HepG2 (cell line): ENCODE measurements around the gene RTN4. TPM values are rescaled to one million over a fixed set of nuclear protein-coding genes. Genes with fewer than 3 reads are reported as not detected.

Experiments
- ATAC-seq: fragments of 200-7000 bp; cut with Tn5 transposase; 3 replicates; pipeline ENCODE4 v1.9.1; 2020; ENCODE audit warnings: mild to moderate bottlenecking, moderate library complexity
- BruUV-seq: library from RNA; stranded (reverse); fragments of 400-500 nt; replicated peaks from 2 replicates; lab custom pipeline; 2021; lab: Mats Ljungman, UMichigan
- CTCF ChIA-PET: fragments of 300-600 bp; formaldehyde crosslinking; extraction: SDS; loops from one replicate; lab custom pipeline; 2021; ENCODE audit warnings: low total read pairs, inconsistent platforms, low intra/inter-chr PET ratio; lab: Yijun Ruan, JAX
- POLR2A ChIA-PET: fragments of 350-600 bp; sonication (Branson Sonifier 250); formaldehyde crosslinking; loops from one replicate; lab custom pipeline; 2020; ENCODE audit warnings: antibody characterized with exemption, inconsistent platforms; lab: Yijun Ruan, JAX
- DNase-seq: peaks from one replicate; pipeline ENCODE4 v3.0.0-alpha.2; 2015; ENCODE audit warnings: low spot score
- FAIRE-seq: peaks from 3 replicates; lab custom pipeline; 2011; peaks lifted over from hg19 to GRCh38; lab: Jason Lieb, UNC
- H2AFZ ChIP-seq: one replicate; pipeline ENCODE4 v1.6.1; 2011; ENCODE audit warnings: low read length, inconsistent platforms
- H3K27ac ChIP-seq: fragments of 300-600 bp; 3 replicates; pipeline ENCODE4 v1.8.0; 2011; ENCODE audit warnings: mixed run types, mild to moderate bottlenecking, mixed read lengths, low read length, inconsistent platforms; ENCODE audit not compliant: insufficient read depth; ENCODE audit errors: extremely low read length
- H3K27me3 ChIP-seq, 2 experiments: fragments of 200-600 bp in 1 of 2; 2 replicates in 1 of 2; 3 replicates in 1 of 2; pipeline versions ENCODE4 v1.6.0 to v1.8.0; 2011; ENCODE audit warnings: low read length in 2 of 2, mild to moderate bottlenecking in 2 of 2, moderate library complexity in 2 of 2, inconsistent platforms in 1 of 2; ENCODE audit not compliant: insufficient read depth in 2 of 2, control insufficient read depth in 1 of 2
- H3K36me3 ChIP-seq, 2 experiments: fragments of 200-600 bp in 1 of 2; replicated peaks in 1 of 2; 2 replicates in 1 of 2; 3 replicates in 1 of 2; pipeline versions ENCODE4 v1.5.1 to v1.8.0; 2011; ENCODE audit warnings: low read length in 2 of 2, inconsistent platforms in 1 of 2; ENCODE audit not compliant: insufficient read depth in 2 of 2, control insufficient read depth in 1 of 2
- H3K4me1 ChIP-seq: 2 replicates; pipeline ENCODE4 v1.5.1; 2012; ENCODE audit warnings: low read length, inconsistent platforms; ENCODE audit not compliant: insufficient read depth
- H3K4me2 ChIP-seq: 2 replicates; pipeline ENCODE4 v1.6.0; 2011; ENCODE audit warnings: low read depth, low read length, inconsistent platforms
- H3K4me3 ChIP-seq, 3 experiments: fragments of 200-600 bp in 1 of 3; sonication (generic), shearing (Covaris generic) in 1 of 3; replicated peaks in 1 of 3; 2 replicates each; pipeline ENCODE4 v1.5.1; 2011 to 2016; ENCODE audit warnings: low read length in 3 of 3, inconsistent platforms in 2 of 3, low read depth in 2 of 3, mild to moderate bottlenecking in 2 of 3, control low read depth in 1 of 3, mixed read lengths in 1 of 3; ENCODE audit not compliant: insufficient read depth in 1 of 3
- H3K79me2 ChIP-seq: one replicate; pipeline ENCODE4 v1.6.1; 2011; ENCODE audit warnings: low read length, inconsistent platforms; ENCODE audit not compliant: insufficient read depth
- H3K9ac ChIP-seq: 2 replicates; pipeline ENCODE4 v1.6.0; 2011; ENCODE audit warnings: mild to moderate bottlenecking, low read depth, low read length, inconsistent platforms; ENCODE audit not compliant: insufficient read depth
- H3K9me3 ChIP-seq: 2 replicates; pipeline ENCODE4 v1.5.1; 2012; ENCODE audit warnings: mild to moderate bottlenecking, low read length
- H4K20me1 ChIP-seq: 2 replicates; pipeline ENCODE4 v1.6.0; 2011; ENCODE audit warnings: inconsistent platforms, mild to moderate bottlenecking, low read length, moderate library complexity; ENCODE audit not compliant: insufficient read depth
- ETV6 ChIP-seq: sonication (generic); formaldehyde crosslinking; conservative IDR thresholded peaks from 2 replicates; pipeline ENCODE4 v1.4.0; 2020; ENCODE audit warnings: missing genetic modification reagents
- FOXA3 ChIP-seq: IDR thresholded peaks from 2 replicates; pipeline ENCODE4 v1.6.1; 2016; ENCODE audit warnings: missing genetic modification reagents, missing compliant biosample characterization
- NFYC ChIP-seq: IDR thresholded peaks from 2 replicates; pipeline ENCODE4 v1.6.1; 2016; ENCODE audit warnings: missing genetic modification reagents, missing compliant biosample characterization
- NONO ChIP-seq, 2 experiments: fragments of 450-650 bp in 1 of 2; sonication (generic) in 1 of 2; formaldehyde crosslinking in 1 of 2; IDR thresholded peaks in 1 of 2; conservative IDR thresholded peaks in 1 of 2; 2 replicates each; pipeline versions ENCODE4 v1.6.1 to v1.8.0; 2017 to 2022; ENCODE audit warnings: mild to moderate bottlenecking in 1 of 2, missing genetic modification reagents in 1 of 2, moderate library complexity in 1 of 2
- ONECUT2 ChIP-seq: sonication (generic); formaldehyde crosslinking; IDR thresholded peaks from 2 replicates; pipeline ENCODE4 v1.4.0; 2020; ENCODE audit warnings: missing genetic modification reagents
- RFXANK ChIP-seq: IDR thresholded peaks from 2 replicates; pipeline ENCODE4 v1.6.1; 2016
- TEAD2 ChIP-seq: sonication (generic); formaldehyde crosslinking; IDR thresholded peaks from 2 replicates; pipeline ENCODE4 v1.9.0; 2021; ENCODE audit warnings: missing genetic modification reagents
- ZNF335 ChIP-seq: sonication (generic); formaldehyde crosslinking; IDR thresholded peaks from 2 replicates; pipeline ENCODE4 v1.4.0; 2020; ENCODE audit warnings: missing genetic modification reagents
- ZNF614 ChIP-seq: IDR thresholded peaks from 2 replicates; pipeline ENCODE4 v1.6.1; 2018; ENCODE audit warnings: missing biosample characterization, missing genetic modification reagents, inconsistent platforms, borderline replicate concordance
- ZNF687 ChIP-seq: sonication (generic); formaldehyde crosslinking; IDR thresholded peaks from 2 replicates; pipeline ENCODE4 v1.5.1; 2020; ENCODE audit warnings: mild to moderate bottlenecking, missing genetic modification reagents, moderate library complexity
- WGBS: methylation state at CpG from one replicate; pipeline ENCODE4 v1.1.6; 2017; ENCODE audit warnings: low lambda C conversion rate; 5-methylcytosine and 5-hydroxymethylcytosine counted together
- in situ Hi-C: cut with HindIII; loops from 2 replicates; pipeline ENCODE4 v1.10.0; 2017; ENCODE audit warnings: low pct_unique_long_range_greater_than_20kb; ENCODE audit not compliant: extremely low pct_ligation_motif_present
- intact Hi-C: fragments of 100-400 bp; cut with micrococcal nuclease; formaldehyde crosslinking; loops from one replicate; pipeline ENCODE4 v1.10.0; 2022; ENCODE audit not compliant: unreplicated experiment
- polyA plus RNA-seq, 8 experiments: library from polyadenylated mRNA; depleted of rRNA in 3 of 8; stranded (reverse) in 7 of 8; unstranded in 1 of 8; fragments of >200 nt; fragmentation: Illumina TruSeq in 4 of 8; extraction: Trizol in 4 of 8; gene quantifications; 2 replicates each; pipeline versions ENCODE4 v1.2.1 to v1.2.3, GENCODE V29; 2011 to 2016; ENCODE audit warnings: low read depth in 4 of 8, missing spikeins in 1 of 8, mixed read lengths in 1 of 8; ENCODE audit not compliant: insufficient read depth in 1 of 8
- total RNA-seq, 5 experiments: library from RNA; depleted of rRNA; stranded (reverse); fragments of >200 nt; fragmentation: Illumina TruSeq; extraction: Trizol; gene quantifications; 2 replicates each; pipeline ENCODE4 v1.2.3, GENCODE V29; 2016; ENCODE audit warnings: low read depth in 1 of 5

The RTN4 gene
- total and polyA plus RNA-seq, 2 of the 13 experiments (the other 11 are each of a cell fraction or from before 2014, with no cell fraction given): 98.4 to 133 TPM

DNA sequence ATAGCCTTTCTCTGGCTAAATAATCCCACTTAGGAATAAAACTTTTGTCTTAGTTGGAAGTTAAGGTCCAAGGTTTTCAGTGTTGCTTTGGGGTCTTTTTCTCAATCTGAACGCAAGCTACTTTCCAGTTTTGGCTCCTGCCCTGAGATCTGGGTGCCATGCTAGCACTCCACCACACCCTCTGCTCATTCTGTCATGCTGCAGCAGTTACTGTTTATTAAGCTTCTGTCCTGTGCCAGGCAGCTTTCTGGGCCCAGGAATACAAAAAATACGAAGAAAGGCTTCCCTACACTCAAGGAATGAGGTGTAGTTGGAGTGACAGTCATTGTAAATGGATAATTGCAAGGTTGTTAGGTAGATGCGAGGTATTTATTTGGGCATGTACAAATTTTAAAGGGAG, 46.3 kb upstream of the RTN4 start:
- Histone ChIP-seq H2AFZ (no peak overlapping the region), H4K20me1 (no peaks in the 10 kb centered on the region), H3K4me1 (peaks cover 17% of the 10 kb centered on the region), H3K4me3 (no peak overlapping the region), H3K79me2 (no peaks in the 10 kb centered on the region), H3K9me3 (no peaks in the 10 kb centered on the region), H3K4me2 (no peak overlapping the region), H3K27me3 (no peaks in the 10 kb centered on the region), H3K9ac (no peak overlapping the region), H3K27ac (no peak overlapping the region), H3K36me3 (no peaks in the 10 kb centered on the region)
- intact Hi-C loops: no loop called here
- CTCF ChIA-PET: no interaction called here
- in situ Hi-C loops: no loop called here
- POLR2A ChIA-PET: no interaction called here
- WGBS: 39% methylated on average over 3 of the region's 3 CpGs
- ATAC-seq: no peak; the same call in 2 of the 3 replicates
- TF ChIP-seq ZNF687 (CRISPR knock-in tag) (no peak), NONO (IDR thresholded peaks at IDR 0.05) (no peak), NONO (CRISPR knock-in tag; conservative IDR thresholded peaks at IDR 0.05) (no peak), FOXA3 (CRISPR knock-in tag) (no peak), NFYC (no peak), ONECUT2 (no peak), ZNF614 (no peak), ZNF335 (CRISPR knock-in tag) (no peak), TEAD2 (CRISPR knock-in tag) (no peak), ETV6 (CRISPR knock-in tag) (no peak), RFXANK (CRISPR knock-in tag) (no peak)
- BruUV-seq: no TSS peak
- DNase-seq: no peak
- no peak for FAIRE-seq
